ENCODE data around the gene BCL2. TPM values are rescaled to one million over a fixed set of nuclear protein-coding genes. Genes with fewer than 3 reads are reported as not detected.

The BCL2 gene
- total RNA-seq, 1 donor: 4.2 TPM

DNA sequence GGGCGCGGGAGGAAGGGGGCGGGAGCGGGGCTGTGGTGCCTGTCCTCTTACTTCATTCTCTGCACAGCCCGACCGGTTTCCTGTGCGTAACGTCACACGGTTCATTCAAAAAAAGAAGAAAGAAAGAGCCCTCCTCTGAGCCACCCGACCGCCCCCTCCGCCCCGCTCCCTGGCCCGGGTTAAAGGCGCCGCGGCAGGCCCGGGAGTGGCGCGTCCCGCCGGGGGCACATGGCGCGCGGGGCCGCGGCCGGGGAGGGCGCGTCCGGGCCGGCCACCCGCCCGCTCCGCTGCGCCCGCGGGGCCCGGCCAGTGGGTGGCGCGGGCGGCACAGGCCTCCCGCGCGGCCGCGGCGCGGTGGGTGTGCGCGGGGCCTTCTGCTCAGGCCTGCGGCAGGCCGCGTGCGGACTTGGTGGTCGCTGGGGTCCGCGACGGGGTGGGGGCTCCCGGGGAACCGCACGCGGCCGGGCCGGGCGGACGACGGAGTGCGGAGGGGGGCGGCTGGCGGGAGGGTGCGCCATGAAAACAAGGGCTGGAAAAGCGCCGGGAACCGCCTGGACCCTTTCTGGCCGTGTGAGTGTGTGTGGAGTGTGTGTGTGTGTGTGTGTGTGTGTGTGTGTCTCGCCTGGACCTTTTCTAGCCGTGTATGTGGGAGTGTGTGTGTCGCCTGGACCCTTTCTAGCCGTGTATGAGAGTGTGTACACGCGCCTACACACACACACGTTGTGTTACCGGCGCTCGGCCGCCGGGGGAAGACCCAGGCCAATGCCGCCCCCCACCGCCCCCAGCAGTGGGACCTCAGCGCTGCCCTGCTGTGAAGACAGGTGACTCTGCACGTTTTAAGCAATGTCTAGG is 780 bp upstream of the BCL2 start:
- DNase-seq (ENCODE audit: low read depth): peak; percentile 81
- TF ChIP-seq, protein P1, sequence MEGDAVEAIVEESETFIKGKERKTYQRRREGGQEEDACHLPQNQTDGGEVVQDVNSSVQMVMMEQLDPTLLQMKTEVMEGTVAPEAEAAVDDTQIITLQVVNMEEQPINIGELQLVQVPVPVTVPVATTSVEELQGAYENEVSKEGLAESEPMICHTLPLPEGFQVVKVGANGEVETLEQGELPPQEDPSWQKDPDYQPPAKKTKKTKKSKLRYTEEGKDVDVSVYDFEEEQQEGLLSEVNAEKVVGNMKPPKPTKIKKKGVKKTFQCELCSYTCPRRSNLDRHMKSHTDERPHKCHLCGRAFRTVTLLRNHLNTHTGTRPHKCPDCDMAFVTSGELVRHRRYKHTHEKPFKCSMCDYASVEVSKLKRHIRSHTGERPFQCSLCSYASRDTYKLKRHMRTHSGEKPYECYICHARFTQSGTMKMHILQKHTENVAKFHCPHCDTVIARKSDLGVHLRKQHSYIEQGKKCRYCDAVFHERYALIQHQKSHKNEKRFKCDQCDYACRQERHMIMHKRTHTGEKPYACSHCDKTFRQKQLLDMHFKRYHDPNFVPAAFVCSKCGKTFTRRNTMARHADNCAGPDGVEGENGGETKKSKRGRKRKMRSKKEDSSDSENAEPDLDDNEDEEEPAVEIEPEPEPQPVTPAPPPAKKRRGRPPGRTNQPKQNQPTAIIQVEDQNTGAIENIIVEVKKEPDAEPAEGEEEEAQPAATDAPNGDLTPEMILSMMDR (IDR thresholded peaks at IDR 0.05; ENCODE audit: insufficient read depth, low read length): peak; percentile 4
- H3K4me3 ChIP-seq (ENCODE audit: low read depth, low read length): peak overlapping the region; percentile 74

DNA sequence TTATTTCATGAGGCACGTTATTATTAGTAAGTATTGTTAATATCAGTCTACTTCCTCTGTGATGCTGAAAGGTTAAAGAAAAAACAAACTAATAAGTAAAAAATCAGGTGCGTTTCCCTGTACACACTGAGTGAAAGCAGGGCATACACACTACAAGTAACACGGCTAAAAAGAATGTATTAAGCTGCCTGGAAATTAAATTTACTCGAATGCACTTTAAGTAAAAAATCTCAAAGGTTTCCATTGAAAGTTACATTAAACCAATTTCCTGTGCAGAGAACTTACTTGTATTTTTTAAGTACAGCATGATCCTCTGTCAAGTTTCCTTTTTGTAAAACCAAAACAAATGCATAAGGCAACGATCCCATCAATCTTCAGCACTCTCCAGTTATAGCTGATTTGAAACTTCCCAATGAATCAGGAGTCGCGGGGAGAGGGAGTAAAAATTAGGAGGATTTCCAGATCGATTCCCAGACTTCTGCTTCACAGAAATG is 633 bp downstream of the BCL2 start:
- H3K4me3 ChIP-seq (ENCODE audit: low read depth, low read length): peak overlapping the region; percentile 74
- TF ChIP-seq, protein P1 (IDR thresholded peaks at IDR 0.05; ENCODE audit: insufficient read depth, low read length): no peak
- peak; percentile 12 for DNase-seq (ENCODE audit: low read depth)

DNA sequence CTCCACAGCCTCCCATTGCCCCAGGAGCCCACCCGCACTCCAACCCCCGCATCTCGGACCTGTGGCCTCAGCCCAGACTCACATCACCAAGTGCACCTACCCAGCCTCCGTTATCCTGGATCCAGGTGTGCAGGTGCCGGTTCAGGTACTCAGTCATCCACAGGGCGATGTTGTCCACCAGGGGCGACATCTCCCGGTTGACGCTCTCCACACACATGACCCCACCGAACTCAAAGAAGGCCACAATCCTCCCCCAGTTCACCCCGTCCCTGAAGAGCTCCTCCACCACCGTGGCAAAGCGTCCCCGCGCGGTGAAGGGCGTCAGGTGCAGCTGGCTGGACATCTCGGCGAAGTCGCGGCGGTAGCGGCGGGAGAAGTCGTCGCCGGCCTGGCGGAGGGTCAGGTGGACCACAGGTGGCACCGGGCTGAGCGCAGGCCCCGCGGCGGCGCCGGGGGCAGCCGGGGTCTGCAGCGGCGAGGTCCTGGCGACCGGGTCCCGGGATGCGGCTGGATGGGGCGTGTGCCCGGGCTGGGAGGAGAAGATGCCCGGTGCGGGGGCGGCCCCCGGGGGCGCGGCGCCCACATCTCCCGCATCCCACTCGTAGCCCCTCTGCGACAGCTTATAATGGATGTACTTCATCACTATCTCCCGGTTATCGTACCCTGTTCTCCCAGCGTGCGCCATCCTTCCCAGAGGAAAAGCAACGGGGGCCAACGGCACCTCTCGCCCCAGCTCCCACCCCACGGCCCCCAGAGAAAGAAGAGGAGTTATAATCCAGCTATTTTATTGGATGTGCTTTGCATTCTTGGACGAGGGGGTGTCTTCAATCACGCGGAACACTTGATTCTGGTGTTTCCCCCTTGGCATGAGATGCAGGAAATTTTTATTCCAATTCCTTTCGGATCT is 1.3 kb downstream of the BCL2 start:
- DNase-seq (ENCODE audit: low read depth): no peak
- TF ChIP-seq, protein P1 (IDR thresholded peaks at IDR 0.05; ENCODE audit: insufficient read depth, low read length): peak; percentile 41
- peak overlapping the region; percentile 74 for H3K4me3 ChIP-seq (ENCODE audit: low read depth, low read length)

DNA sequence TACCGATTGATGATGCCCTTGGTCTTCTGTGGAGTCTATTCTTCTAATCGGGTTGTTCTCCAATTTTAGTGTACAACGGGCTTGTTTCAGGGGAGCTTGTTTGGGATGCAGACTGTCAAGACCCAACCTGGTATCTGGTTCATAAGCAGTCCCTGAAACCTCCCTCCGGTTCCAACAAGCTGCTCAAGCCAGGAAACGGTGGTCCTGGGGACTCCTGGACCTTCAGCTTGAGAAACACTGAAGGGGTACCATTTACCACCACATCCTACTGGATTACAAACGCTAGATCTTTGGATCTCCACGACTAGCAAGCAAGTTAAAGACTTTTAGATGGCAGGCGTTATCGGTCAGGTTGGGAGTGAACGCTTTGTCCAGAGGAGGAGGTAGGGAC is 2.0 kb downstream of the BCL2 start:
- no peak for DNase-seq (ENCODE audit: low read depth)
- TF ChIP-seq, protein P1 (IDR thresholded peaks at IDR 0.05; ENCODE audit: insufficient read depth, low read length): no peak
- no peak overlapping the region for H3K4me3 ChIP-seq (ENCODE audit: low read depth, low read length)

GRCh38 chr18:63316612-63317555 is 2.7 kb downstream of the BCL2 start:
- no peak overlapping the region for H3K4me3 ChIP-seq (ENCODE audit: low read depth, low read length)
- DNase-seq (ENCODE audit: low read depth): no peak
- TF ChIP-seq, protein P1 (IDR thresholded peaks at IDR 0.05; ENCODE audit: insufficient read depth, low read length): no peak

DNA sequence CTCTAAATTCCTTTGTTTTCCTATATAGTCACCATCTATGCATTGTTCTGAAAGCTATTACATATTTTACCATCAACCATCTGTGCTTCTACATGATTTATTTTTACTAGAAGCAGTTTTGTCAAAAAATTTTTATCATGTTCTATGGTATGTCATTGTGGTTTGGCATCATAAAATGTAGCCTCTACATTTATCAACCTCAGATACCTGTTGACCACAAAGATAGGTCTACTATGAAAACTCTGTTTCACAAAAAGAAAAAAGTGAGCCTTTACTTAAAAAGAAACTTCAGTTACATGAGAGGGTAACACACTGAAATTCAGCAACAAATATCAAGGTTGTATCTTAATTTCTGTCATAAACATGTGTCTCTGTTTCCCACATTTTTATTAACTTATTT is 3.7 kb downstream of the BCL2 start:
- TF ChIP-seq, protein P1 (IDR thresholded peaks at IDR 0.05; ENCODE audit: insufficient read depth, low read length): no peak
- H3K4me3 ChIP-seq (ENCODE audit: low read depth, low read length): no peak overlapping the region
- DNase-seq (ENCODE audit: low read depth): peak; percentile 22
